HEK293 (cell line): Measurements from ENCODE around the gene ANGEL2.

Source experiments
- CTCF ChIP-seq: fragments of 450-650 bp; formaldehyde crosslinking; IDR thresholded peaks from 2 replicates; pipeline ENCODE4 v1.5.1; 2016; ENCODE audit warnings: missing biosample characterization, missing genetic modification characterization
- SETDB1 ChIP-seq: IDR thresholded peaks from one replicate; pipeline ENCODE4 v1.6.1; 2017; ENCODE audit warnings: mild to moderate bottlenecking, low read length, moderate library complexity, mixed read lengths; ENCODE audit not compliant: insufficient read length
- ZSCAN4 ChIP-seq: fragments of 450-650 bp; formaldehyde crosslinking; IDR thresholded peaks from 2 replicates; pipeline ENCODE4 v1.5.1; 2017; ENCODE audit warnings: missing biosample characterization, missing genetic modification characterization
- TF ChIP-seq, protein P1 (sequence below): fragments of 450-650 bp; formaldehyde crosslinking; IDR thresholded peaks from 2 replicates; pipeline ENCODE4 v1.5.1; 2017; ENCODE audit warnings: missing biosample characterization, missing genetic modification characterization

GRCh38 chr1:212942679-212943392 is 72.8 kb downstream of the ANGEL2 start:
- no peak for TF ChIP-seq ZSCAN4 (tag by site-specific recombination)
- no peak for TF ChIP-seq CTCF (tag by site-specific recombination)
- TF ChIP-seq, protein P1, sequence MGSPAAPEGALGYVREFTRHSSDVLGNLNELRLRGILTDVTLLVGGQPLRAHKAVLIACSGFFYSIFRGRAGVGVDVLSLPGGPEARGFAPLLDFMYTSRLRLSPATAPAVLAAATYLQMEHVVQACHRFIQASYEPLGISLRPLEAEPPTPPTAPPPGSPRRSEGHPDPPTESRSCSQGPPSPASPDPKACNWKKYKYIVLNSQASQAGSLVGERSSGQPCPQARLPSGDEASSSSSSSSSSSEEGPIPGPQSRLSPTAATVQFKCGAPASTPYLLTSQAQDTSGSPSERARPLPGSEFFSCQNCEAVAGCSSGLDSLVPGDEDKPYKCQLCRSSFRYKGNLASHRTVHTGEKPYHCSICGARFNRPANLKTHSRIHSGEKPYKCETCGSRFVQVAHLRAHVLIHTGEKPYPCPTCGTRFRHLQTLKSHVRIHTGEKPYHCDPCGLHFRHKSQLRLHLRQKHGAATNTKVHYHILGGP (tag by site-specific recombination), result no peak
- no peak for TF ChIP-seq SETDB1
